ENCODE results near the gene TAF1.
"Not testable (repeated sequence)": the region's sequence is repeated elsewhere in the genome, so short reads cannot be mapped to it uniquely, and the experiment has no call there.

TAF1 gene

DNA sequence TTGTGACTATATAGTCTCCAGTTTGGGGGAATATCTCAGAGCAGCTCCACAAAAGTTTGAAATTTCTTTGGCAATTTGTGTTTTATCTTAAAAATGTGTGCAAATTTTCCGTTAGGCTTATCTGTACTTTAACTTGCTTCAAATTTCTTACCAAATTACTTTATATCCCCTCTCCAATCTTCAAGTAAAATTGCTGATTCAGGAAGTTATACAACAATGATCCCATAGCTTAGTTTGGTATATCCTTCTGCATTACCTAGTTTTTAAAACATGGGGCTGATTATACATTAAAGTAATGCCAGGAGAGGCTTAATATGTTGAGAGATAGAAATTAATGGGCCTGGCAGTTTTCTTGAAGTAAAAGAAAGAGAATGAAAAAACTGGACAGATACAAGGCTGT, 66.6 kb downstream of the TAF1 start:
- DNase-seq, result no peak

GRCh38 chrX:71438750-71439149, 72.6 kb downstream of the TAF1 start:
- no peak for DNase-seq

DNA sequence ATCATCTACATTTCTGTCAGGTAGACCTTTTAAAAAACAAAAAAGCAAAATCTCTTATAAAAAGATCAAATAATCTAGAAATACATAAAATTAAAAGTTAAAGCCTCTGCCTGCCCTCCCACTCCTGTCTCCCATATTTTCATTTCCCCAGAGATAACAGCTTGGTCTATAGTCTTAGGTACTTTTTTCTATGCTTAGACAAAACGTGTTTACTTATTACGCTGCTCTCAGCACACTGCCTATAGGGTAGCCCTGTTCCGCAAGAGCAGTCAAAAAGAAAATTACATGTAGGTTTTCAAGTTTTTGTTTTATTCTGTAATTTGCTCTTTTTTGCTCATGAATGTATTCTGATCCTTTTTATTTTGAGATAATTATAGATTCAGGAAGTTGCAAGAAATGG, 73.3 kb downstream of the TAF1 start:
- DNase-seq, result no peak

GRCh38 chrX:71439896-71440295, 73.7 kb downstream of the TAF1 start:
- DNase-seq, result no peak

- no peak for DNase-seq
Measured at GRCh38 chrX:71440401-71440800, 74.2 kb downstream of the TAF1 start.

- DNase-seq, result not testable (repeated sequence)
Measured at GRCh38 chrX:71441809-71442208, 75.7 kb downstream of the TAF1 start.

GRCh38 chrX:71450433-71451106, 84.4 kb downstream of the TAF1 start:
- DNase-seq, result no peak

GRCh38 chrX:71451518-71451917, 85.4 kb downstream of the TAF1 start:
- not testable (repeated sequence) for DNase-seq

DNA sequence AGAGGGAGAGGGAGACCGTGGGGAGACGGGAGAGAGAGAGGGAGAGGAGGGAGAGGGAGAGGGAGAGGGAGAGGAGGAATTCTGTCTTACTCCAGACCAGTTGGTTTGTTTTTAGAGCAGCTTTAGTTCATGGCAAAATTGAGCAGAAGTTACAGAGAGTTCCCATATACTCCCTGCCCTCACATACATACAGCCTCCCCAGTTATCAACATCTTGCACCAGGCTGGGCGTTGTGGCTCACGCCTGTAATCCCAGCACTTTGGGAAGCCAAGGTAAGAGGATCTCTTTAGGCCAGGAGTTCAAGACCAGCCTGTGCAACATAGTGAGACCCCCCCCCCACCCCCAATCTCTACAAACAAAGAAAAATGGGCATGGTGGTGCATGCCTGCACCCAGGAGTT, 86.9 kb downstream of the TAF1 start:
- no peak for DNase-seq

DNA sequence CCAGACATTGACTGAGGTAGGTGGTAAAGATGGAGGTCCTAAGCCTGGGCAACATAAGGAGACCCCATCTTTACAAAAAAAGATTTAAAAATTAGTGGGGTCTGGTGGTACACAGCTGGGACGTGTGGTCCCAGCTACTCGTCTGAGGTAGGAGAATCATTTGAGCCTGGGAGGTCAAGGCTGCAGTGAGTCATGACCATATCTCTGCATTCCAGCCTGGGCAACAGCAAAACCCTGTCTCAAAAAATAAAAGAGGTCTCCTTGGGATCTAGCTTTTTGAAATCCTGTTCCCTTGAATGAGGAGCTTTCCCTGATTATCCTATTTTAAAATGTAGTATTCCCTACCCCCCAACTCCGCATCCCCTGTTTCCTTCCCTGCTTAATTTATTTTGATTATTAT, 88.1 kb downstream of the TAF1 start:
- no peak for DNase-seq

DNA sequence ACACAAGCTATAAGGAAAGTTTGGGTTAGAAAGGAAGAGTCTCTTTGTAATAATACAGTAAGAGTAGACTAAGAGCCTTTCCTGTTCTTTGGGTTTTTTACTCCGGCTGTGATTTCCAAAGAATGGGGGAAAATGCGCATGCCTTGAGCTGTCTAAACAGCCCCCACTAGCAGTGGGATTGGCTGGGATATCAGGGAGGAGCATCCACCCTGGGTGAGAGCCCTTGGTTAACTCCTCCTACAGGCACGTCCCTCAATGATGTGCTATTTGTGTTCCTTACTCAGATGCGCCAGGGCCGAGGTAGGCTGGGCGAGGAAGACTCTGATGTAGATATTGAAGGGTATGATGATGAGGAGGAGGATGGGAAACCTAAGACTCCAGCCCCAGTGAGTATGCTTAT, 92.7 kb downstream of the TAF1 start:
- DNase-seq, result no peak

GRCh38 chrX:71464968-71465367, 98.8 kb downstream of the TAF1 start:
- no peak for DNase-seq

DNA sequence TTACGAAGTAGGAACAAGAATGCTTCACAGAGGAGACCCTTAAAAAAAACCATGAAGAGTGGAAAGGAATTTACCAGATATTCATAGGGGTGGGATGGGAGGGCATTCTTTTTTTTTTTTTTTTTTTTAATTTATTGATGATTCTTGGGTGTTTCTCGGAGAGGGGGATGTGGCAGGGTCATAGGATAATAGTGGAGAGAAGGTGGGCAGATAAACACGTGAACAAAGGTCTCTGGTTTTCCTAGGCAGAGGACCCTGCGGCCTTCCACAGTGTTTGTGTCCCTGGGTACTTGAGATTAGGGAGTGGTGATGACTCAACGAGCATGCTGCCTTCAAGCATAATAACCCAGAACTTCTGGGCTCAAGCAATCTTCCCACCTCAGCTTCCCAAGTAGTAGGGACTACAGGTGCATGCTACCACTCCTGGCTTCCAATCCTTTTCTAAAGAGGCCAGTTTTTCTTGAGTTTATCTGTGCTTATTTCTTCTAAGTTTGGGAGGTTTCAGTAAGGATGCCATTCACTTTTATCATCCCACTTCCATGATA, 100.9 kb downstream of the TAF1 start:
- no peak for DNase-seq

DNA sequence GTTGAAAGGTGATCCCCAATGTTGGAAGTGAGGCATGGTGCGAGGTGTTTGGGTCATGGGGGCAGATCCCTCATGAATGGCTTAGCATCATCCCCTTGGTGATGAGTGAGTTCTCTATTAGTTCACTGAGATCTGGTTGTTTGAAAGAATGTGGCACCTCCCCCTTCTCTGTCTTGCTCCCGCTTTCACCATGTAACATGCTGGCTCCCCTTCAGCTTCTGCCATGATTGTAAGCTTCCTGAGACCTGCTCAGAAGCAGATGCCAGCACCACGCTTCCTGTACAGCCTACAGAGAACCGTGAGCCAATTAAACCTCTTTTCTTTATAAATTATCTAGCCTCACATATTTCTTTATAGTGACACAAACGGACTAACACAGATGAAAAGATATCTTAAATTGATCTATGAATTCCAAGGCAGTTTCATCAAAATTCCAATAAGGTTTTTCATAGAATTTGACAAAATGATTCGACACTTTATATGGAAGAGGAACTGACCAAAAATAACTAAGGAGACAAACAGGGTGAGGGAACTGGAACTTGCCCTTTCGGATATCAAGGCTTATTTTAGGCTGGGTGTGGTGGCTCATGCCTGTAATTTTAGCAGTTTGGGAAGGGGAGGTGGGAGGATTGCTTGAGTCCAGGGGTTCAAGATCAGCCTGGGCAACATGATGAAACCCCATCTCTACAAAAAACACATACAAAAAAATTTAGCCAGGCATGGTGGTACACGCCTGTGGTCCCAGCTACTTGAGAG, 109.8 kb downstream of the TAF1 start:
- DNase-seq, result no peak

DNA sequence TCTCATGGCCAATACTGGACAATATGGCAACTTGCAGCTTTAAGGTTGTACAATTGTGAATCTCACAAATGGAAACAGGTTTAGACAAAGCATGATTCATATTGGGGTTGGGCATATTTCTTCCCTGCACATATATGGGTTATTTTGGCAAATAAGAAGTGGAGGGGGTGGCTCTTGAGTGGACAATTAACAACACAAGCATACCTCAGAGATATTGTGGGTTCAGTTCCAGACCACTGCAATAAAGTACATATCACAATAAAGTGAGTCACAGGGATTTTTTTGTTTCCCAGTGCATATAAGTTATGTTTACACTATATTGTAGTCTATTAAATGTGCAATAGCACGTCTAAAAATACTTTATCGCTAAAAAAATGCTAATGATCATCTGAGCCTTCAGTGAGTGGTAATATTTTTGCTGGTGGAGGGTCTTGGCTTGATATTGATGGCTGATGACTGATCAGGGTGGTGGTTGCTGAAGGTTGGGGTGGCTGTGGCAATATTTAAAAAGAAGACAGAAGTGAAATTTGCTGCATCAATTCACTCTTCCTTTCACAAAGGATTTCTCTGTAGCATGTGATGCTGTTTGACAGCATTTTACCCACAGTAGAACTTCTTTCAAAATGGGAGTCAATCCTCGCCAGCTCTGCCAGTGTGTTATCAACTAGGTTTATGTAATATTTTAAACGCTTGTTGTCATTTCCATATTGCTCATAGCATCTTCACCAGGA, 116.2 kb downstream of the TAF1 start:
- DNase-seq, result no peak

DNA sequence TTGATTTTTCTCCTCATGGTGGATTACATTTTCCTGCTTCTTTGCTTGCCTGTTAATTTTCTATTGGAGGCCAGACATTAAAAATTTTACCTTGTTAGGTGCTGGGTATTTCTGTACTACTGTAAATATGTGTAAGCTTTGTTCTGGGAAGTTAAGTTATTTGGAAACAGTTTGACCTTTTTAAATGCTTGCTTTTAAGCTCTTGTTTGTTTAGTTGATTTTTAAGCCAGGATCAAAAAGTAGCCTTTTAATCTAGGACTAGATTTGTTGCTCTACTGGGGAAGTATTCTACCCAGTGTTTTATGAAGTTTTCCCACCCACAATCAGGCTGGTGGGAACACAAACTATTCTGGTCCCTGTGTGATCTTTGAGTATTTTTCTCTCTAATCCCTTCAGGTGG, 121.7 kb downstream of the TAF1 start:
- no peak for DNase-seq

GRCh38 chrX:71489540-71489939, 123.4 kb downstream of the TAF1 start:
- DNase-seq, result no peak

GRCh38 chrX:71492231-71493065, 126.3 kb downstream of the TAF1 start:
- no peak for DNase-seq

GRCh38 chrX:71493111-71493613, 127.0 kb downstream of the TAF1 start:
- no peak for DNase-seq

GRCh38 chrX:71495979-71496378, 129.8 kb downstream of the TAF1 start:
- not testable (repeated sequence) for DNase-seq

DNA sequence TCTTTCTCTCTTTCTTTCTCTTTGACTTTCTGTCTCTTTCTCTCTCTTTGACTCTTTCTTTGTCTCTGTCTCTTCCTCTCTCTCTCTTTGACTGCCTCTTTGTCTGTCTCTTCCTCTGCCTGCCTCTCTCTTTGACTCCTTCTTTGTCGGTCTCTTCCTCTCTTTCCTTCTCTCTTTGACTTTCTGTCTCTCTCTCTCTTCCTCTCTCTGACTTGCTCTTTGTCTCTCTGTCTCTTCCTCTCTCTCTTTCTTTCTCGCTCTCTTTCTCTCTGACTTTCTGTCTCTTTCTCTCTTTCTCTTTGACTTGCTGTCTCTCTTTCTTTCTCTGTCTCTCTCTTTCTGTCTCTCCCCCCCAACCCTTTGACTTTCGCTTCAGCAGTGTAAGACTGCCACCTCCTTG, 130.3 kb downstream of the TAF1 start:
- DNase-seq, result no peak

DNA sequence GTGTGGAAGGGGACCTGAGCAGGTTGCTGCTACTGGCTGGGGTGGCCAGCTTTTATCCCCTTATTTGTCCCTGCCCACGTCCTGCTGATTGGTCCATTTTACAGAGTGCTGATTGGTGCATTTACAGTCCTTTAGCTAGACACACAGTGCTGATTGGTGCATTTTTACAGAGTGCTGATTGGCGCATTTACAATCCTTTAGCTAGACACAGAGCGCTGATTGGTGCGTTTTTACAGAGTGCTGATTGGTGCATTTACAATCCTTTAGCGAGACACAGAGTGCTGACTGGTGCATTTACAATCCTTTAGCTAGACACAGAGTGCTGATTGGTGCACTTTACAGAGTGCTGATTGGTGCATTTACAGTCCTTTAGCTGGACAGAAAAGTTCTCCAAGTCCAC, 135.9 kb downstream of the TAF1 start:
- not testable (repeated sequence) for DNase-seq

DNA sequence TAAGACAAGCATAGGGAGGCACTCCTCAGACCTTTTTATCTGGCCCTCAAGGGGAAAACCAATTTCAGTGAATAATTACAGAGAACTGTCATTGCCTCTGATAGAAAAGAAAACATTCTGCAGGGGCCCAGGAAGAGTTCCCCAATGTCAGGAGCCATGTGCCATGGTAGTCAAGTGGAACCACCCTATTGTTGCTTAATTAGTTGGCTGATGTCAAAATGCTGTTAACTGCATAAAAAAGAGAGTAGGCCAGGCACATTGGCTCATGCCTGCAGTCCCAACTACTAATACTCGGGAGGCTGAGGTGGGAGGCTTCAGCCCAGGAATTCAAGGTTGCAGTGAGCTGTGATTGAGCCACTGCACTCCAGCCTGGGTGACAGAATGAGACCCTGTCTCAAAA, 138.2 kb downstream of the TAF1 start:
- DNase-seq, result no peak
